Subcutaneous adipose tissue (tissue), 4 donors: Measurements from ENCODE around the gene TRRAP. TPM values are rescaled to one million over a fixed set of nuclear protein-coding genes. Genes with fewer than 3 reads are reported as not detected.

Experiments
- CTCF ChIP-seq: fragments of 450-650 bp; IDR thresholded peaks from one replicate; pipeline ENCODE4 v1.5.1; 2016; ENCODE audit warnings: low read depth, mild to moderate bottlenecking, control low read depth, antibody characterized with exemption, moderate library complexity
- total RNA-seq, 4 donors: library from RNA; depleted of rRNA; stranded (reverse); fragments of >200 nt; gene quantifications; one replicate each; pipeline ENCODE4 v1.1.0, GENCODE V29; 2016

TRRAP gene
- total RNA-seq, 4 donors from 2014 or later, result 22.7 to 30.8 (median 28.4) TPM

- TF ChIP-seq CTCF, result no peak
Measured at GRCh38 chr7:99002827-99003212, 124.5 kb downstream of the TRRAP start.

GRCh38 chr7:99003419-99003818 lies 125.1 kb downstream of the TRRAP start:
- no peak for TF ChIP-seq CTCF

GRCh38 chr7:99004216-99004615 lies 125.9 kb downstream of the TRRAP start:
- TF ChIP-seq CTCF, result no peak

GRCh38 chr7:99004781-99005500 lies 126.6 kb downstream of the TRRAP start:
- no peak for TF ChIP-seq CTCF

- no peak for TF ChIP-seq CTCF
Measured at GRCh38 chr7:99005776-99006175, 127.4 kb downstream of the TRRAP start.

- no peak for TF ChIP-seq CTCF
Measured at GRCh38 chr7:99006739-99007424, 128.6 kb downstream of the TRRAP start.

- TF ChIP-seq CTCF, result no peak
Measured at GRCh38 chr7:99008181-99008631, 129.9 kb downstream of the TRRAP start.
